GM23248 (cell line): ENCODE data around the gene DCAF12.

ENCODE experiments used
- EZH2 ChIP-seq: fragments of 200-600 bp; sonication (generic); IDR thresholded peaks from 2 replicates; pipeline ENCODE4 v1.6.1; 2018; ENCODE audit warnings: antibody characterized with exemption, mild to moderate bottlenecking; ENCODE audit not compliant: insufficient read depth, poor library complexity, severe bottlenecking
- EZH2phosphoT487 ChIP-seq: fragments of 200-600 bp; sonication (generic); IDR thresholded peaks from 2 replicates; pipeline ENCODE4 v1.6.1; 2018; ENCODE audit warnings: antibody characterized with exemption, moderate library complexity, mild to moderate bottlenecking, low read depth; ENCODE audit not compliant: insufficient read depth

DNA sequence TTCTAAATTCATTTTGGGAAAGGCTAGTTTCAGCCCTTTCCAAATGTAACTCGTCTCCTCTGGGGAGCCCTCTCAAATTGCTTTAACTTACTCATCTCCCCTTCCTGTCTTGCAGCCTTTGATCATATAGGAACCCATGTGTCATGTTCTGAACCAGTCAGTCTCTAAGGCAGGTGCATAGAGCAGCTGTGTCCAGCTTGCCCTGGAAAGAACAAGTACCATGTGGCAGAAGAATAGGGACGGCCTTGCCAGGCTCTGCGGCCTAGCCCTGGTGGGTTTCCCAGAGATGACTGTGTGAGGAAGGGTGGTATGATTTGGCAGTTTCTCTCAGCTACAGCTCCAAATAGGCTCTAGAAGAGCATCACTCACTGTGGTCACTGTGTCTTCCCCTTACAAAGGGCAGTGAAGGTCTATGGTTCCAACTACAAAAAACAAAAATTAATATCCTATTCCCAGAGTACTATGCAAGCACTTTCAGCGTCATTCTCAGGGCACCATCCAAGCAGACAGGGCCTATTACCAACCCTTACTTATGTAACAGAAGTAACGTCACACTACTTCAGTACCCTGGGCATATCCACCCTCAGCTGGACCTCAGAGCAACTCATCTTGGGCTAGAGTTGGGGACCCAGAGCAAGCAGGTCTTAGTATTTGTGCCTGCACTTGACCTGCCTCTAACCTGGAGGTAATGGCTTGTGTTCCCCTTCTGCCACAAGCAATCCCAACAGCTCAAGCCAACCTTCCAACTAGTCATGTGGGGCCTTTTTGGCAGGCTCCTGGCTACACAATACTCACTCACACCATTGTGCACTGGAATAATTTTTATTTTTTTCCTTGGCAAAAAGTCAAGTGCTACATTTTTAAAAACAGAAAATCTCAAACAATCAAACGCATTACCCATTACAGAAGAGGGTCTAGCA, 40.7 kb downstream of the DCAF12 start:
- TF ChIP-seq EZH2, result no peak
- no peak for TF ChIP-seq EZH2phosphoT487
